ENCODE measurements around the gene LTB. TPM values are rescaled to one million over a fixed set of nuclear protein-coding genes. Genes with fewer than 3 reads are reported as not detected.

LTB gene, protein sequence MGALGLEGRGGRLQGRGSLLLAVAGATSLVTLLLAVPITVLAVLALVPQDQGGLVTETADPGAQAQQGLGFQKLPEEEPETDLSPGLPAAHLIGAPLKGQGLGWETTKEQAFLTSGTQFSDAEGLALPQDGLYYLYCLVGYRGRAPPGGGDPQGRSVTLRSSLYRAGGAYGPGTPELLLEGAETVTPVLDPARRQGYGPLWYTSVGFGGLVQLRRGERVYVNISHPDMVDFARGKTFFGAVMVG
- total RNA-seq, result 0.58 TPM
- 1 to 10 TPM; 1.1 to 2.9 (median 2.3) TPM for polyA plus RNA-seq (ENCODE audit: insufficient read depth in 1 of 8, insufficient read length in 8 of 8, low replicate concordance in 1 of 8)
- long read RNA-seq, donor 1, partial matches to known transcripts, result 0 of 1 reads
- long read RNA-seq, donor 1, other reads (novel, unspliced or antisense), result 0 of 1 reads
- long read RNA-seq, donor 2, result 0 reads
- long read RNA-seq, donor 3, partial matches to known transcripts, result 0 of 1 reads
- long read RNA-seq, donor 3, other reads (novel, unspliced or antisense), result 0 of 1 reads
- long read RNA-seq, donor 4, partial matches to known transcripts, result 0 of 1 reads
- long read RNA-seq, donor 4, other reads (novel, unspliced or antisense), result 0 of 1 reads
- long read RNA-seq, donor 5, partial matches to known transcripts, result 0 of 1 reads
- long read RNA-seq, donor 5, other reads (novel, unspliced or antisense), result 0 of 1 reads
- long read RNA-seq, donor 6, partial matches to known transcripts, result 0 of 1 reads
- long read RNA-seq, donor 6, other reads (novel, unspliced or antisense), result 0 of 1 reads
- long read RNA-seq, donor 7, partial matches to known transcripts, result 0 of 2 reads
- long read RNA-seq, donor 7, other reads (novel, unspliced or antisense), result 0 of 2 reads
- long read RNA-seq, donor 8, partial matches to known transcripts, result 0 of 3 reads
- long read RNA-seq, donor 8, other reads (novel, unspliced or antisense), result 0 of 3 reads
- long read RNA-seq, donor 9, partial matches to known transcripts, result 0 of 2 reads
- long read RNA-seq, donor 9, other reads (novel, unspliced or antisense), result 0 of 2 reads
- long read RNA-seq, donor 10, result 0 reads
- long read RNA-seq, donor 11, partial matches to known transcripts, result 0 of 1 reads
- long read RNA-seq, donor 11, other reads (novel, unspliced or antisense), result 0 of 1 reads

DNA sequence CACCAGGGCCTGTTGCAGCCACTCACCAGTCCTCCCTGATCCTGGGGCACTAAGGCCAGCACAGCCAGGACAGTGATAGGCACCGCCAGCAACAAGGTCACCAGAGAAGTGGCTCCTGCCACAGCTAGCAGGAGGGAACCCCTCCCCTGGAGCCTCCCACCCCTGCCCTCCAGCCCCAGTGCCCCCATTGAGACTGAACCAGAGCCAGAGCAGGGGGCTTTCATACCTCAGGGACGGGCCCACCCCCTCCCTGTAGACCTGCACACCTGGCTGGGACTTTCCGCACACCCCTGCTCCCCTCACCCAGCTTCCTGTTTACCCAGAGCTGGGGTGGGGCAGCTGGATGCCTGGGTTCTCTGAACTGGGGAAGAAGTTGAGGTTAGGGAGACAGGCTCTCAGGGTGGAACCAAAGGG is at the start of gene LTB:
Gene LTB (minus strand): TSS at position 195 of the 414 bp plus-strand sequence. CDS start 7 bp downstream, at position 188.
- WGBS (ENCODE audit: insufficient coverage), result 75% methylated on average over 1 of the region's 3 CpGs
- Histone ChIP-seq H3K27me3 (ENCODE audit: control insufficient read depth, insufficient read depth, low read length) (peaks cover 14% of the 10 kb centered on the region), H3K4me3 (ENCODE audit: low read length) (peak within 1 kb of the TSS; percentile 62), H3K4me1 (ENCODE audit: control insufficient read depth, insufficient read depth, low read length) (peaks cover 17% of the 10 kb centered on the region), H3K9me3 (replicated peaks; ENCODE audit: control insufficient read depth, low read depth, low read length) (no peaks in the 10 kb centered on the region), H3K36me3 (ENCODE audit: control insufficient read depth, insufficient read depth, low read length) (no peaks in the 10 kb centered on the region), H3K27ac (ENCODE audit: low read length) (peak within 1 kb of the TSS; percentile 53)
- no peak for DNase-seq

DNA sequence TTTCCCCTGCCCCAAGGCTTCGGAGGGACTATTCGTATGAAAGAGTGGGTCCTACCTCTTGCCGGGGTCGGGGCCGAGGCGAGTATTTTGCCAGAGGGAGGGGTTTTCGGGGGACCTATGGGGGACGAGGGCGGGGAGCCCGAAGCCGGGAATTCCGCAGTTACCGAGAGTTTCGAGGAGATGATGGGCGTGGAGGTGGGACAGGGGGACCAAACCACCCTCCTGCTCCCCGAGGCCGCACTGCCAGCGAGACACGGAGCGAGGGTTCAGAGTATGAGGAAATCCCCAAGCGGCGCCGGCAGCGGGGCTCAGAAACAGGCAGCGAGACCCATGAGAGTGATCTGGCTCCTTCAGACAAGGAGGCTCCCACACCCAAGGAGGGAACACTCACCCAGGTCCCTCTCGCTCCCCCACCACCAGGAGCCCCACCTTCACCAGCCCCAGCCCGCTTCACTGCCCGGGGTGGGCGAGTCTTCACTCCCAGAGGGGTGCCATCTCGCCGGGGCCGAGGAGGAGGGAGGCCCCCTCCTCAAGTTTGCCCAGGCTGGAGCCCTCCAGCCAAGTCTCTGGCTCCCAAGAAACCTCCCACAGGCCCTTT is 49.6 kb upstream of the LTB start:
- Histone ChIP-seq H3K27me3 (ENCODE audit: control insufficient read depth, insufficient read depth, low read length) (no peaks in the 10 kb centered on the region), H3K36me3 (ENCODE audit: control insufficient read depth, insufficient read depth, low read length) (peaks cover 100% of the 10 kb centered on the region), H3K4me1 (ENCODE audit: control insufficient read depth, insufficient read depth, low read length) (peaks cover 2% of the 10 kb centered on the region), H3K9me3 (replicated peaks; ENCODE audit: control insufficient read depth, low read depth, low read length) (no peaks in the 10 kb centered on the region), H3K27ac (ENCODE audit: low read length) (no peak overlapping the region), H3K4me3 (ENCODE audit: low read length) (no peak overlapping the region)
- WGBS (ENCODE audit: insufficient coverage), result 75% methylated on average over 21 of the region's 32 CpGs
- DNase-seq, result no peak

DNA sequence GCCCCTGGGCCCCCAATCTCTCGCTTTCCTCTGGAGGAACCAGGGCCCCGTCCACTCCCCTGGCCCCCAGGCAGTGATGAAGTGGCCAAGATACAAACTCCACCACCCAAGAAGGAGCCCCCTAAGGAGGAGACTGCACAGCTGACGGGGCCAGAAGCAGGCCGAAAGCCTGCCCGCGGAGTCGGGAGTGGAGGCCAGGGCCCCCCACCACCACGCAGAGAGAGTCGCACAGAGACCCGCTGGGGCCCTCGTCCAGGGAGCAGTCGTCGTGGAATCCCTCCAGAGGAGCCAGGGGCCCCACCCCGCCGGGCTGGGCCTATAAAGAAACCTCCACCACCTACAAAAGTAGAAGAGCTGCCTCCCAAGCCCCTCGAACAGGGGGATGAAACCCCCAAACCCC is 49.0 kb upstream of the LTB start:
- H3K36me3 ChIP-seq (ENCODE audit: control insufficient read depth, insufficient read depth, low read length), result peaks cover 100% of the 10 kb centered on the region

DNA sequence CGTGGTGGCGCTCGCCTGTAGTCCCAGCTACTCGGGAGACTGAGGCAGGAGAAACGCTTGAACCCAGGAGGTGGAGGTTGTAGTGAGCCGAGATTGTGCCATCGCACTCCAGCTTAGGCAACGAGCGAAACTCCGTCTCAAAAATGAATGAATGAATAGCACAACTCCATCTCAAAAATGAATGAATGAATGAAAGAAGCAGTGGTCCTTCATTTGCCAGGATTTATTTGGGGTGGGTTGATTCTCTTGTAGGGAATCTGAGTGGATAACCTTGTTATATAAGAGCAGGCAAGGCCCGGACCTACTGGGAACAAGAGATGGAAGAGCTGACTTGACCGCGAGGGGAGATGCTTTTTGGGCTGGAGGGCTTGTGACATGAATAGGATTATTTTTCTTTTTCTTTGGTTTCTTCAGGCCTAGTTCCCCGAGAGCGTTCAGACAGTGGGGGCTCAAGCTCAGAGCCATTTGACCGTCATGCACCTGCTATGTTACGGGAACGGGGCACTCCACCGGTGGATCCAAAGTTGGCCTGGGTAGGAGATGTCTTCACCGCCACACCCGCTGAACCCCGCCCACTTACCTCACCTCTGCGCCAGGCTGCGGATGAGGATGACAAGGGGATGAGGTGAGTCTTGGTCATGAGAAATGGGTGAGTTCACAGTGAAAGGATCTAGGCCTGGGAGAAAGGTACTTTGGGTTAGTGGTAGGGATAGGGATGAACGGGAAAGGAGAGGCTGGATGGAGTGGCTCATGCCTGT is 48.1 kb upstream of the LTB start:
- DNase-seq, result no peak
- 90% methylated on average over 8 of the region's 25 CpGs for WGBS (ENCODE audit: insufficient coverage)

More for the DNA sequence above, 49.0 kb upstream of the LTB start:
- WGBS (ENCODE audit: insufficient coverage), result 52% methylated on average over 12 of the region's 16 CpGs
- no peak for DNase-seq
- Histone ChIP-seq H3K9me3 (replicated peaks; ENCODE audit: control insufficient read depth, low read depth, low read length) (no peaks in the 10 kb centered on the region), H3K27me3 (ENCODE audit: control insufficient read depth, insufficient read depth, low read length) (no peaks in the 10 kb centered on the region), H3K27ac (ENCODE audit: low read length) (no peak overlapping the region), H3K4me3 (ENCODE audit: low read length) (no peak overlapping the region), H3K4me1 (ENCODE audit: control insufficient read depth, insufficient read depth, low read length) (no peaks in the 10 kb centered on the region)

DNA sequence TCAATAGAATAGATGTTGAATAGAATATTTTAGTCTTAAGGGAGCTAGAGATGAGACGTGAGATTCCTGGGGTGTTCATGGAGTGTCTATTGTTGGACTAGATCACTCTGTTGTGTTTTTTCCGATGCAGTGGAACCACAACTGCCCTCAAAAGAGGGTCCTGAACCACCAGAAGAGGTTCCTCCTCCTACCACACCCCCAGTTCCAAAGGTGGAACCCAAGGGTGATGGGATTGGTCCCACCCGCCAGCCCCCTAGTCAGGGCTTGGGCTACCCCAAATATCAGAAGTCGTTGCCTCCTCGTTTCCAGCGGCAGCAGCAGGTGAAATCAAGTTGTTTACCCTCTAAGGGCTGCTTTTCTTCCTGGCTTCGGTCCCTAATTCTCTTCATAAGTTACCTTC is 46.8 kb upstream of the LTB start:
- H3K9me3 ChIP-seq (replicated peaks; ENCODE audit: control insufficient read depth, low read depth, low read length), result no peaks in the 10 kb centered on the region
- WGBS (ENCODE audit: insufficient coverage), result 91% methylated on average over 7 of the region's 7 CpGs
- H3K36me3 ChIP-seq (ENCODE audit: control insufficient read depth, insufficient read depth, low read length), result peaks cover 100% of the 10 kb centered on the region

More for the DNA sequence above, 48.1 kb upstream of the LTB start:
- Histone ChIP-seq H3K4me3 (ENCODE audit: low read length) (no peak overlapping the region), H3K27me3 (ENCODE audit: control insufficient read depth, insufficient read depth, low read length) (no peaks in the 10 kb centered on the region), H3K4me1 (ENCODE audit: control insufficient read depth, insufficient read depth, low read length) (no peaks in the 10 kb centered on the region), H3K9me3 (replicated peaks; ENCODE audit: control insufficient read depth, low read depth, low read length) (no peaks in the 10 kb centered on the region), H3K27ac (ENCODE audit: low read length) (no peak overlapping the region), H3K36me3 (ENCODE audit: control insufficient read depth, insufficient read depth, low read length) (peaks cover 100% of the 10 kb centered on the region)

DNA sequence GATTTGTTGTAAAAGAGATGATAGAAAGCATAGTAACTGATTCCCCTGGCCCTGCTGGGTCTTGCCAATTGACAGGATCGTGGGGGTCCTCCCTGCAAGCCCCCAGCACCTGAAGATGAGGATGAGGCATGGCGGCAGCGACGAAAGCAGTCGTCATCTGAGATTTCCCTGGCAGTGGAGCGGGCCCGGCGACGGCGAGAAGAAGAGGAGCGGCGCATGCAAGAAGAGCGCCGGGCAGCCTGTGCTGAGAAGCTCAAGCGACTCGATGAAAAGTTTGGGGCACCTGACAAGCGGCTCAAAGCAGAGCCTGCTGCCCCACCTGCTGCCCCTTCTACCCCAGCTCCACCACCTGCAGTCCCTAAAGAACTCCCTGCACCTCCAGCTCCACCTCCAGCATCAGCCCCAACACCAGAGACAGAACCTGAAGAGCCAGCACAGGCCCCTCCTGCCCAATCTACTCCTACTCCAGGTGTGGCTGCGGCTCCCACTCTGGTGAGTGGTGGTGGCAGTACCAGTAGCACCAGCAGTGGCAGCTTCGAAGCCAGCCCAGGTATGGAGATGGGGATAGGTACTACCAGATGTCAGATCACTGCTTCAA is 45.6 kb upstream of the LTB start:
- no peak overlapping the region for H3K4me3 ChIP-seq (ENCODE audit: low read length)

More for the DNA sequence above, 46.8 kb upstream of the LTB start:
- Histone ChIP-seq H3K27me3 (ENCODE audit: control insufficient read depth, insufficient read depth, low read length) (no peaks in the 10 kb centered on the region), H3K27ac (ENCODE audit: low read length) (no peak overlapping the region), H3K4me1 (ENCODE audit: control insufficient read depth, insufficient read depth, low read length) (no peaks in the 10 kb centered on the region), H3K4me3 (ENCODE audit: low read length) (no peak overlapping the region)
- no peak for DNase-seq

DNA sequence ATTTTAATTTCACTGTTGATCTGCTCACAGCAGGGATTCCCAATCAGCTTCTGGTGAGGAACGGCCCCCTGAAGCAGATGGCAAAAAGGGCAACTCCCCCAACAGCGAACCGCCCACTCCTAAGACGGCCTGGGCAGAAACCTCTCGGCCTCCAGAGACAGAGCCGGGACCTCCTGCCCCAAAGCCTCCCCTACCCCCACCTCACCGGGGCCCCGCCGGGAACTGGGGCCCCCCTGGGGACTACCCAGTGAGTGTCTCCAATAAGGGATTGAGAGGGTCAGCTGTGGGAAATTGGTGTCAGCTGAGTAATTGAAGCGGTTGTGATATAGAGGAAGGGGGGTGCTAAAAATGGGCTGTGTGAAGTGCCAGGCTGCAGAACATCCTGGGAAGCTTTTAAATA is 44.7 kb upstream of the LTB start:
- H3K4me3 ChIP-seq (ENCODE audit: low read length), result no peak overlapping the region
- H3K4me1 ChIP-seq (ENCODE audit: control insufficient read depth, insufficient read depth, low read length), result peaks cover 6% of the 10 kb centered on the region
- H3K27me3 ChIP-seq (ENCODE audit: control insufficient read depth, insufficient read depth, low read length), result no peaks in the 10 kb centered on the region
- no peak overlapping the region for H3K27ac ChIP-seq (ENCODE audit: low read length)
- no peaks in the 10 kb centered on the region for H3K9me3 ChIP-seq (replicated peaks; ENCODE audit: control insufficient read depth, low read depth, low read length)
- peaks cover 95% of the 10 kb centered on the region for H3K36me3 ChIP-seq (ENCODE audit: control insufficient read depth, insufficient read depth, low read length)
- WGBS (ENCODE audit: insufficient coverage), result 89% methylated on average over 1 of the region's 10 CpGs
- no peak for DNase-seq

More for the DNA sequence above, 45.6 kb upstream of the LTB start:
- WGBS (ENCODE audit: insufficient coverage), result 97% methylated on average over 16 of the region's 19 CpGs
- Histone ChIP-seq H3K36me3 (ENCODE audit: control insufficient read depth, insufficient read depth, low read length) (peaks cover 98% of the 10 kb centered on the region), H3K4me1 (ENCODE audit: control insufficient read depth, insufficient read depth, low read length) (no peaks in the 10 kb centered on the region), H3K27ac (ENCODE audit: low read length) (no peak overlapping the region), H3K9me3 (replicated peaks; ENCODE audit: control insufficient read depth, low read depth, low read length) (no peaks in the 10 kb centered on the region), H3K27me3 (ENCODE audit: control insufficient read depth, insufficient read depth, low read length) (no peaks in the 10 kb centered on the region)
- no peak for DNase-seq

DNA sequence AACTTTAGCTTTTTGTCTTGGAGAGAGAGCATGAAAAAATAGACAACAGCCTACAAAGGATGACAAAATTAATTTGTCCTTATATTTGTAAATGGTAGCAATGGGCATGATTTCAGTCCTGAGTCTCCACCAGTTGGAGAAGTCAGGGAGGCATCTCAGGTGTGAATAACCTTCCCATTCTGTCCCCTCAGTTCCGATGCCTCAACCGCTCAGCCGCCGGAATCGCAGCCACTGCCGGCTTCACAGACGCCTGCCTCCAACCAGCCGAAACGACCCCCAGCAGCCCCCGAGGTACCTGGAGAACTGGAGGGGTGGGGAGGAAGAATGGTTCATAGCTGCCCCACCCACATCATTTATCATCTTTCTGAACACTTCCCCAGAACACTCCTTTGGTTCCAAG is 41.8 kb upstream of the LTB start:
- no peak for DNase-seq
- Histone ChIP-seq H3K9me3 (replicated peaks; ENCODE audit: control insufficient read depth, low read depth, low read length) (no peaks in the 10 kb centered on the region), H3K4me1 (ENCODE audit: control insufficient read depth, insufficient read depth, low read length) (peaks cover 10% of the 10 kb centered on the region), H3K36me3 (ENCODE audit: control insufficient read depth, insufficient read depth, low read length) (peaks cover 66% of the 10 kb centered on the region), H3K4me3 (ENCODE audit: low read length) (no peak overlapping the region), H3K27ac (ENCODE audit: low read length) (no peak overlapping the region), H3K27me3 (ENCODE audit: control insufficient read depth, insufficient read depth, low read length) (no peaks in the 10 kb centered on the region)
- WGBS (ENCODE audit: insufficient coverage), result no CpG with 5 or more reads among the region's 10 CpGs

DNA sequence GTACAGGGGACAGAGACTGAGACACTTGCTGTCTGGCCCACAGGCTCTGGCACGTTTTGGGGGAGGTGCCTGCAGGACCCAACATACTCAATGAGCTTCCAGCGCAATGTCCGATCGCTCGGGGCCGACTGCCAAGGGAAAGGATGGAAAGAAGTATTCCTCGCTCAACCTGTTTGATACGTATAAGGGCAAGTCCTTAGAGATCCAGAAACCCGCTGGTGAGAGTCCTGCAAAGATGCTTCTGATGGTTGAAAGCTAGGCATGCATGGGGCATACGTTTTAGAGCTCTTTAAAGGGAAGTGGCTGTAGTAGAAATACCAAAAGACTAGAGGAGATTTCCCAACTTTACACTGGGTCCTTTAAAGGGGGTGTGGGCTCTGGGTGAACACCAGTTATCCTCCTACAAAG is 40.5 kb upstream of the LTB start:
- H3K36me3 ChIP-seq (ENCODE audit: control insufficient read depth, insufficient read depth, low read length), result peaks cover 52% of the 10 kb centered on the region

More for the DNA sequence above, 40.5 kb upstream of the LTB start:
- H3K27me3 ChIP-seq (ENCODE audit: control insufficient read depth, insufficient read depth, low read length), result no peaks in the 10 kb centered on the region
- H3K4me3 ChIP-seq (ENCODE audit: low read length), result no peak overlapping the region
- H3K9me3 ChIP-seq (replicated peaks; ENCODE audit: control insufficient read depth, low read depth, low read length), result no peaks in the 10 kb centered on the region
- H3K27ac ChIP-seq (ENCODE audit: low read length), result no peak overlapping the region
- peaks cover 10% of the 10 kb centered on the region for H3K4me1 ChIP-seq (ENCODE audit: control insufficient read depth, insufficient read depth, low read length)
- no peak for DNase-seq
- 72% methylated on average over 5 of the region's 10 CpGs for WGBS (ENCODE audit: insufficient coverage)
